GM19240 (cell line): ENCODE results near the gene PZP.
"Not testable (repeated sequence)": the region's sequence is repeated elsewhere in the genome, so short reads cannot be mapped to it uniquely, and the experiment has no call there.

ENCODE experiments used
- DNase-seq: peaks from one replicate; pipeline ENCODE4 v3.0.0; 2011; ENCODE audit warnings: low spot score; ENCODE audit not compliant: insufficient read length

Gene PZP

GRCh38 chr12:9184276-9184675, 23.9 kb downstream of the PZP start:
- no peak for DNase-seq

- DNase-seq = no peak
Measured at GRCh38 chr12:9180810-9181209, 27.4 kb downstream of the PZP start.

- DNase-seq = no peak
Measured at GRCh38 chr12:9179781-9180180, 28.4 kb downstream of the PZP start.

GRCh38 chr12:9169979-9170634, 38.1 kb downstream of the PZP start:
- no peak for DNase-seq

GRCh38 chr12:9167345-9167744, 40.9 kb downstream of the PZP start:
- not testable (repeated sequence) for DNase-seq

GRCh38 chr12:9163392-9163791, 44.8 kb downstream of the PZP start:
- DNase-seq = no peak

GRCh38 chr12:9156119-9156518, 52.1 kb downstream of the PZP start:
- no peak for DNase-seq

- no peak for DNase-seq
Measured at GRCh38 chr12:9149372-9149771, 58.8 kb downstream of the PZP start.

GRCh38 chr12:9148926-9149325, 59.3 kb downstream of the PZP start:
- DNase-seq = no peak

- DNase-seq = no peak
Measured at GRCh38 chr12:9147461-9147860, 60.7 kb downstream of the PZP start.

- DNase-seq = no peak
Measured at GRCh38 chr12:9144730-9145106, 63.5 kb downstream of the PZP start.

GRCh38 chr12:9143929-9144729, 64.1 kb downstream of the PZP start:
- DNase-seq = no peak

GRCh38 chr12:9143137-9143536, 65.1 kb downstream of the PZP start:
- DNase-seq = no peak

GRCh38 chr12:9139588-9140290, 68.5 kb downstream of the PZP start:
- not testable (repeated sequence) for DNase-seq

GRCh38 chr12:9135903-9136310, 72.3 kb downstream of the PZP start:
- no peak for DNase-seq

GRCh38 chr12:9134981-9135628, 73.1 kb downstream of the PZP start:
- no peak for DNase-seq

- DNase-seq = no peak
Measured at GRCh38 chr12:9133216-9133916, 74.8 kb downstream of the PZP start.

- DNase-seq = no peak
Measured at GRCh38 chr12:9132008-9132535, 76.1 kb downstream of the PZP start.

- DNase-seq = no peak
Measured at GRCh38 chr12:9130244-9130643, 78.0 kb downstream of the PZP start.

- DNase-seq = no peak
Measured at GRCh38 chr12:9127936-9128663, 80.1 kb downstream of the PZP start.
